ENCODE data around the gene KCNH1.
"Not testable (repeated sequence)": the region's sequence is repeated elsewhere in the genome, so short reads cannot be mapped to it uniquely, and the experiment has no call there.

Gene KCNH1

GRCh38 chr1:211099393-211099792 lies 34.6 kb downstream of the KCNH1 start:
- DNase-seq = no peak

GRCh38 chr1:211095381-211095780 lies 38.6 kb downstream of the KCNH1 start:
- no peak for DNase-seq

- DNase-seq = no peak
Measured at GRCh38 chr1:211092955-211093354, 41.0 kb downstream of the KCNH1 start.

- DNase-seq = no peak
Measured at GRCh38 chr1:211091867-211092266, 42.1 kb downstream of the KCNH1 start.

- DNase-seq = no peak
Measured at GRCh38 chr1:211089536-211089935, 44.4 kb downstream of the KCNH1 start.

- DNase-seq = no peak
Measured at GRCh38 chr1:211088156-211088555, 45.8 kb downstream of the KCNH1 start.

- DNase-seq = no peak
Measured at GRCh38 chr1:211082824-211083223, 51.1 kb downstream of the KCNH1 start.

GRCh38 chr1:211081447-211081846 lies 52.5 kb downstream of the KCNH1 start:
- not testable (repeated sequence) for DNase-seq

- DNase-seq = no peak
Measured at GRCh38 chr1:211068976-211069375, 65.0 kb downstream of the KCNH1 start.

GRCh38 chr1:211066781-211067384 lies 67.1 kb downstream of the KCNH1 start:
- DNase-seq = no peak

- not testable (repeated sequence) for DNase-seq
Measured at GRCh38 chr1:211041838-211042237, 92.1 kb downstream of the KCNH1 start.

GRCh38 chr1:211037095-211037494 lies 96.9 kb downstream of the KCNH1 start:
- no peak for DNase-seq

- no peak for DNase-seq
Measured at GRCh38 chr1:211036381-211037060, 97.4 kb downstream of the KCNH1 start.

GRCh38 chr1:211035821-211036380 lies 98.0 kb downstream of the KCNH1 start:
- DNase-seq = no peak

GRCh38 chr1:211033921-211034525 lies 99.9 kb downstream of the KCNH1 start:
- no peak for DNase-seq

GRCh38 chr1:211024901-211025300 lies 109.0 kb downstream of the KCNH1 start:
- no peak for DNase-seq

- DNase-seq = no peak
Measured at GRCh38 chr1:211019266-211019665, 114.7 kb downstream of the KCNH1 start.

GRCh38 chr1:211018690-211019089 lies 115.3 kb downstream of the KCNH1 start:
- DNase-seq = no peak

- no peak for DNase-seq
Measured at GRCh38 chr1:211017075-211017718, 116.8 kb downstream of the KCNH1 start.

GRCh38 chr1:211014275-211014674 lies 119.7 kb downstream of the KCNH1 start:
- DNase-seq = no peak

GRCh38 chr1:211013346-211014240 lies 120.4 kb downstream of the KCNH1 start:
- DNase-seq = no peak

GRCh38 chr1:211011128-211011527 lies 122.8 kb downstream of the KCNH1 start:
- not testable (repeated sequence) for DNase-seq
